SK-N-SH (cell line): Measurements from ENCODE around the gene MSRB1. TPM values are rescaled to one million over a fixed set of nuclear protein-coding genes. Genes with fewer than 3 reads are reported as not detected.

Experiments used
- CTCF ChIA-PET: fragments of 300-600, 350-600 bp; formaldehyde crosslinking; extraction: SDS; loops from one replicate; lab custom pipeline; 2021; lab: Yijun Ruan, JAX
- POLR2A ChIA-PET: fragments of 350-600 bp; sonication (Branson Sonifier 250); formaldehyde crosslinking; extraction: SDS; loops from one replicate; lab custom pipeline; 2020; ENCODE audit warnings: antibody characterized with exemption, inconsistent platforms; lab: Yijun Ruan, JAX
- DNase-seq: peaks from one replicate; pipeline ENCODE4 v3.0.0; 2012
- H2AFZ ChIP-seq: fragments of 200-600 bp; sonication (generic); 2 replicates; pipeline ENCODE4 v1.8.1; 2016; ENCODE audit warnings: antibody characterized with exemption, mild to moderate bottlenecking, low read depth
- H3F3A ChIP-seq: fragments of 200-600 bp; sonication (generic); replicated peaks from 2 replicates; pipeline ENCODE3; 2016; ENCODE audit warnings: antibody characterized with exemption, mild to moderate bottlenecking; ENCODE audit not compliant: insufficient read depth
- H3K27ac ChIP-seq, 2 experiments: fragments of 200-500 bp in 1 of 2; fragments of 200-600 bp in 1 of 2; sonication (Bioruptor generic) in 1 of 2; sonication (generic), shearing (Covaris generic) in 1 of 2; 2 replicates each; pipeline versions ENCODE4 v1.5.1 to v1.6.1; 2014 to 2016; ENCODE audit warnings: low read depth in 2 of 2, inconsistent platforms in 1 of 2, low read length in 1 of 2, mild to moderate bottlenecking in 1 of 2, mixed read lengths in 1 of 2
- H3K27me3 ChIP-seq: fragments of 200-600 bp; sonication (generic), shearing (Covaris generic); 2 replicates; pipeline ENCODE4 v1.6.1; 2016; ENCODE audit warnings: mixed run types; ENCODE audit not compliant: insufficient read depth
- H3K36me3 ChIP-seq, 2 experiments: fragments of 200-500 bp in 1 of 2; fragments of 200-600 bp in 1 of 2; sonication (Bioruptor generic) in 1 of 2; sonication (generic) in 1 of 2; replicated peaks in 1 of 2; 2 replicates each; pipeline versions ENCODE3 to v1.5.1; 2014 to 2016; ENCODE audit warnings: low read length in 1 of 2, mild to moderate bottlenecking in 1 of 2; ENCODE audit not compliant: insufficient read depth in 2 of 2, control insufficient read depth in 1 of 2
- H3K4me1 ChIP-seq, 2 experiments: fragments of 200-500 bp in 1 of 2; fragments of 200-600 bp in 1 of 2; sonication (Bioruptor generic) in 1 of 2; sonication (generic), shearing (Covaris generic) in 1 of 2; 2 replicates each; pipeline versions ENCODE4 v1.5.1 to v1.6.1; 2014 to 2016; ENCODE audit warnings: low read depth in 1 of 2, low read length in 1 of 2, mixed run types in 1 of 2; ENCODE audit not compliant: insufficient read depth in 2 of 2, control insufficient read depth in 1 of 2
- H3K4me2 ChIP-seq: fragments of 200-600 bp; sonication (generic), shearing (Covaris generic); 2 replicates; pipeline ENCODE4 v1.6.1; 2017; ENCODE audit warnings: mixed run types
- H3K4me3 ChIP-seq, 2 experiments: fragments of 200-500 bp in 1 of 2; fragments of 200-600 bp in 1 of 2; sonication (Bioruptor generic) in 1 of 2; sonication (generic), shearing (Covaris generic) in 1 of 2; 2 replicates each; pipeline versions ENCODE4 v1.5.1 to v1.8.1; 2014 to 2016; ENCODE audit warnings: low read depth in 2 of 2, inconsistent platforms in 1 of 2, low read length in 1 of 2, mild to moderate bottlenecking in 1 of 2, mixed read lengths in 1 of 2, moderate library complexity in 1 of 2
- H3K79me2 ChIP-seq: fragments of 200-600 bp; sonication (generic); 2 replicates; pipeline ENCODE4 v1.8.1; 2017; ENCODE audit warnings: mild to moderate bottlenecking; ENCODE audit not compliant: insufficient read depth
- H3K9ac ChIP-seq: fragments of 200-600 bp; sonication (generic); 2 replicates; pipeline ENCODE4 v1.6.1; 2017; ENCODE audit warnings: mixed run types
- H3K9me2 ChIP-seq: fragments of 200-600 bp; sonication (generic); 2 replicates; pipeline ENCODE4 v1.6.1; 2017; ENCODE audit warnings: mixed run types
- H3K9me3 ChIP-seq: fragments of 200-600 bp; sonication (generic); 2 replicates; pipeline ENCODE4 v1.6.1; 2017; ENCODE audit warnings: mixed run types, mild to moderate bottlenecking, moderate library complexity
- H4K20me1 ChIP-seq: fragments of 200-600 bp; sonication (generic); 2 replicates; pipeline ENCODE4 v1.6.1; 2017; ENCODE audit warnings: mild to moderate bottlenecking, mixed run types; ENCODE audit not compliant: insufficient read depth
- CHD2 ChIP-seq: fragments of 150-350 bp; IDR thresholded peaks from 2 replicates; pipeline ENCODE4 v1.6.1; 2018; ENCODE audit warnings: low read length; ENCODE audit not compliant: partially characterized antibody
- EP300 ChIP-seq, 2 experiments: IDR thresholded peaks; 2 replicates each; pipeline versions ENCODE4 v1.4.0 to v1.6.1; 2012; ENCODE audit warnings: borderline replicate concordance in 1 of 2, low read depth in 1 of 2, low read length in 1 of 2
- EZH2phosphoT487 ChIP-seq: fragments of 200-600 bp; sonication (generic); IDR thresholded peaks from 2 replicates; pipeline ENCODE4 v1.6.1; 2017; ENCODE audit warnings: low read depth, mixed run types, mild to moderate bottlenecking, antibody characterized with exemption, moderate library complexity, borderline replicate concordance
- FOXM1 ChIP-seq: IDR thresholded peaks from 2 replicates; pipeline ENCODE4 v1.4.0; 2012; ENCODE audit warnings: low read depth, mild to moderate bottlenecking
- GATA2 ChIP-seq: sonication (generic); formaldehyde crosslinking; IDR thresholded peaks from 2 replicates; pipeline ENCODE4 v1.5.0; 2020; ENCODE audit warnings: mild to moderate bottlenecking, missing genetic modification reagents
- IRF3 ChIP-seq: fragments of 150-350 bp; IDR thresholded peaks from 2 replicates; pipeline ENCODE4 v1.6.1; 2016; ENCODE audit warnings: mild to moderate bottlenecking, low read depth, low read length
- JUND ChIP-seq: IDR thresholded peaks from 2 replicates; pipeline ENCODE4 v1.4.0; 2012
- MEF2A ChIP-seq: IDR thresholded peaks from 2 replicates; pipeline ENCODE4 v1.4.0; 2012; ENCODE audit warnings: low read depth, borderline replicate concordance
- MXI1 ChIP-seq: IDR thresholded peaks from 2 replicates; pipeline ENCODE4 v1.6.1; 2012; ENCODE audit warnings: mild to moderate bottlenecking, low read depth, low read length, improper control_type of control experiment
- POLR2AphosphoS5 ChIP-seq: IDR thresholded peaks from 2 replicates; pipeline ENCODE4 v1.6.1; 2012; ENCODE audit warnings: low read depth, low read length
- SMC3 ChIP-seq: IDR thresholded peaks from 2 replicates; pipeline ENCODE4 v1.6.1; 2012; ENCODE audit warnings: low read depth, low read length, improper control_type of control experiment
- TEAD4 ChIP-seq: IDR thresholded peaks from 2 replicates; pipeline ENCODE4 v1.4.0; 2012; ENCODE audit warnings: mild to moderate bottlenecking, borderline replicate concordance; ENCODE audit not compliant: insufficient read depth
- USF1 ChIP-seq: IDR thresholded peaks from 2 replicates; pipeline ENCODE4 v1.4.0; 2012; ENCODE audit warnings: low read depth, borderline replicate concordance
- WGBS: methylation state at CpG from one replicate; pipeline ENCODE4 v1.1.6; 2017; ENCODE audit warnings: low lambda C conversion rate; 5-methylcytosine and 5-hydroxymethylcytosine counted together
- polyA plus RNA-seq, 3 experiments: library from polyadenylated mRNA; depleted of rRNA; stranded (reverse); fragments of >200 nt; gene quantifications; 2 replicates each; pipeline ENCODE4 v1.2.3, GENCODE V29; 2012
- TF ChIP-seq, protein P1 (sequence below): IDR thresholded peaks from 2 replicates; pipeline ENCODE4 v1.4.0; 2012; ENCODE audit warnings: low read depth

MSRB1 gene
- polyA plus RNA-seq, 1 of the 3 experiments (the other 2 are of a cell fraction), result 31.4 TPM

- WGBS, result 89% methylated on average over 3 of the region's 10 CpGs
- Histone ChIP-seq H3F3A (peaks cover 13% of the 10 kb centered on the region), H2AFZ (no peak overlapping the region), H3K36me3 (peaks cover 5 to 13% of the 10 kb centered on the region in 2 experiments), H3K27me3 (no peaks in the 10 kb centered on the region), H3K79me2 (peaks cover 19% of the 10 kb centered on the region; the same call in 1 of the 2 replicates), H3K4me3 (no peak overlapping the region), H3K27ac (no peak overlapping the region), H4K20me1 (no peaks in the 10 kb centered on the region), H3K9me2 (no peaks in the 10 kb centered on the region), H3K4me1 (peaks cover 8 to 34% of the 10 kb centered on the region in 2 experiments; a peak in 2 of 4 replicates), H3K4me2 (no peak overlapping the region), H3K9ac (no peak overlapping the region), H3K9me3 (no peaks in the 10 kb centered on the region)
- ChIA-PET CTCF (interaction anchor here (0.8 to 12.9 kb wide), 2 partner anchors 17 to 220 kb away, joined by 3 to 108 read pairs; no protein-coding TSS in a partner anchor), POLR2A (interaction anchor here (1.0 to 1.4 kb wide), 2 partner anchors 15 to 22 kb away, joined by 4 to 5 read pairs; partner anchors contain the start of genes RPS2 and TBL3)
- TF ChIP-seq MEF2A, result no peak
- TF ChIP-seq, protein P1, sequence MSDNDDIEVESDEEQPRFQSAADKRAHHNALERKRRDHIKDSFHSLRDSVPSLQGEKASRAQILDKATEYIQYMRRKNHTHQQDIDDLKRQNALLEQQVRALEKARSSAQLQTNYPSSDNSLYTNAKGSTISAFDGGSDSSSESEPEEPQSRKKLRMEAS, result no peak
- no peak for TF ChIP-seq CHD2
- TF ChIP-seq POLR2AphosphoS5, result no peak
- no peak for TF ChIP-seq EZH2phosphoT487
- TF ChIP-seq TEAD4, result no peak
- no peak for DNase-seq
Observed at GRCh38 chr16:1987198-1987597, 44.2 kb upstream of the MSRB1 start.

DNA sequence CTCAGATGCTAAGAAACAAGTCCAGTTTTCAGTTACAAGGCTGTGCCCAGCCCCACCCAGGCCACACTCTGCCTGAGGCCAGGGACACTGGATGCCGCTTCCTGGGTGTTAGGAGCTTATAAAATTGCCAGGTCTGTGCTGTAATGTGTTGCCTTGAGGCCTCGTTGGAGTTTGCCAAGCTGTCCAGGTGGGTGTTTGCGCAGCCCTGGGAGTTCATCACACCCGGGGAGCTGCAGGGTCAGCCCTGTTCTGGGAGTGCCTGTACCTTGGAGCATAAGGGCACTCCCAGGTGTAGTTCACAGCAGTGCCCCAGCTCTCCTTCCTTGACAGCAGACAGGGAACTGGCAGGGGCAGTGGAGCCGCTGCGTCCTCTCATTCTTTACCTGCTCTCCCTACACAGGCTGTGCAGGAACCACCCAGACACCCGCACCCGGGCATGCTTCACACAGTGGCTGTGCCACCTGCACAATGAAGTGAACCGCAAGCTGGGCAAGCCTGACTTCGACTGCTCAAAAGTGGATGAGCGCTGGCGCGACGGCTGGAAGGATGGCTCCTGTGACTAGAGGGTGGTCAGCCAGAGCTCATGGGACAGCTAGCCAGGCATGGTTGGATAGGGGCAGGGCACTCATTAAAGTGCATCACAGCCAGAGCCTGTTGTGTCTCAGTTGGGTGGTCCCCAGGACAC, 42.6 kb upstream of the MSRB1 start:
- ChIA-PET POLR2A (interaction anchor here (1.1 to 1.8 kb wide), 3 partner anchors 14 to 21 kb away, joined by 4 to 8 read pairs (median 5); partner anchors contain the start of genes RPS2 and TBL3), CTCF (interaction anchor here (1.0 to 12.9 kb wide), 3 partner anchors 9 to 31 kb away, joined by 3 to 108 read pairs (median 3); no protein-coding TSS in a partner anchor)

More for the DNA sequence above, 42.6 kb upstream of the MSRB1 start:
- DNase-seq, result no peak
- H2AFZ ChIP-seq, result no peak overlapping the region
- TF ChIP-seq USF1 (no peak), SMC3 (no peak), GATA2 (CRISPR knock-in tag) (no peak), MXI1 (no peak), FOXM1 (no peak), EP300 (IDR thresholded peaks at IDR 0.05; ENCODE audit: borderline replicate concordance in 1 of 2, low read depth in 1 of 2, low read length in 1 of 2) (no peak), IRF3 (no peak), JUND (no peak)
- TF ChIP-seq, all 33 proteins: peak for 0
- peaks cover 5 to 13% of the 10 kb centered on the region in 2 experiments for H3K36me3 ChIP-seq
- H3K4me3 ChIP-seq, result peak overlapping the region; percentile 77 to 80; a peak in 3 of 4 replicates
- no peak overlapping the region for H3K27ac ChIP-seq
- peaks cover 15% of the 10 kb centered on the region for H3F3A ChIP-seq
- 92% methylated on average over 13 of the region's 14 CpGs for WGBS
- no peaks in the 10 kb centered on the region for H3K9me3 ChIP-seq
- peak overlapping the region; percentile 85; the same call in 1 of the 2 replicates for H3K9ac ChIP-seq
- H3K4me2 ChIP-seq, result peak overlapping the region; percentile 99
- H3K4me1 ChIP-seq, result peaks cover 8 to 32% of the 10 kb centered on the region in 2 experiments; a peak in 2 of 4 replicates
- no peaks in the 10 kb centered on the region for H4K20me1 ChIP-seq
- H3K9me2 ChIP-seq, result no peaks in the 10 kb centered on the region
- H3K27me3 ChIP-seq, result no peaks in the 10 kb centered on the region
- H3K79me2 ChIP-seq, result peaks cover 19% of the 10 kb centered on the region; the same call in 1 of the 2 replicates
